ENCODE results near the gene VGF.

DNA sequence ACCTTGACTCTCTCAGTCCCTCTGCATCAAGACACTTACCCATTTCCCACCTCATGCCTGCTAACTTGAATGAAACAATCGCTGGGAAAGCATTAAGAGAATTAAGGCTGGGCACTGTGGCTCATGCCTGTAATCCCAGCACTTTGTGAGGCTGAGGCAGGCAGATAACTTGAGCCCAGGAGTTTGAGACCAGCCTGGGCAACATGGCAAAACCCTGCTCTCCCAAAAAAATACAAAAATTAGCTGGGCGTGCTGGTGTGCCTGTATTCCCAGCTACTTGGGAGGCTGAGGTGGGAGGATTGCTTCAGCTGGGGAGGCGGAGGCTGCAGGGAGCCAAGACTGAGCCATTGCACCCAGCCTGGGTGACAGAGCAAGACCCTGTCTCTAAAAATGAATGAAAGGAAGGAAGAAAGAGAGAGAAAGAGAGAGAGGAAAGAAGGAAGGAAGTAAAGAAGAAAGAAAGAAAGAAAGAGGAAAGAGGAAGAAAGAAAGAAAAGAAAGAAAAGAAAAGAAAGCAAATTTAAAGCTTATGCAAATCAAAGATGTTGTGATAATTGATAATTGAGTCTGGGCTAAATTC, 37.8 kb downstream of the VGF start:
- no peak for TF ChIP-seq CTCF (conservative IDR thresholded peaks at IDR 0.05)
- TF ChIP-seq ZFX (IDR thresholded peaks at IDR 0.05): no peak

Data from C4-2B (cell line).